H9 (cell line): ENCODE results near the gene FAM209A. TPM values are rescaled to one million over a fixed set of nuclear protein-coding genes. Genes with fewer than 3 reads are reported as not detected.

Source experiments
- DNase-seq: peaks from one replicate; pipeline ENCODE4 v3.0.0-alpha.2; 2017
- H2AFZ ChIP-seq: one replicate; pipeline ENCODE4 v1.6.1; 2013; ENCODE audit warnings: mild to moderate bottlenecking, low read length, control low read depth, moderate library complexity
- H2AK5ac ChIP-seq: 2 replicates; pipeline ENCODE4 v1.6.1; 2013; ENCODE audit warnings: low read length, control low read depth, mixed read lengths; ENCODE audit not compliant: insufficient read length
- H2BK120ac ChIP-seq: one replicate; pipeline ENCODE4 v1.6.1; 2013; ENCODE audit warnings: low read depth, mild to moderate bottlenecking, low read length, control low read depth, inconsistent platforms; ENCODE audit not compliant: poor library complexity, severe bottlenecking
- H2BK12ac ChIP-seq: 2 replicates; pipeline ENCODE4 v1.6.1; 2013; ENCODE audit warnings: low read length, control low read depth, mixed read lengths, low read depth; ENCODE audit not compliant: insufficient read length
- H2BK15ac ChIP-seq: 2 replicates; pipeline ENCODE4 v1.6.1; 2013; ENCODE audit warnings: low read depth, low read length, control low read depth
- H2BK20ac ChIP-seq: one replicate; pipeline ENCODE4 v1.6.1; 2013; ENCODE audit warnings: low read depth, mild to moderate bottlenecking, low read length, control low read depth, inconsistent platforms; ENCODE audit not compliant: poor library complexity, severe bottlenecking
- H2BK5ac ChIP-seq: 2 replicates; pipeline ENCODE4 v1.6.1; 2013; ENCODE audit warnings: low read length, control low read depth, mixed read lengths; ENCODE audit not compliant: insufficient read length
- H3K14ac ChIP-seq: 2 replicates; pipeline ENCODE4 v1.6.1; 2013; ENCODE audit warnings: low read length, control low read depth; ENCODE audit not compliant: insufficient read depth
- H3K18ac ChIP-seq: 2 replicates; pipeline ENCODE4 v1.6.1; 2013; ENCODE audit warnings: low read depth, mild to moderate bottlenecking, mixed read lengths, low read length, control low read depth; ENCODE audit not compliant: insufficient read length
- H3K23ac ChIP-seq: 2 replicates; pipeline ENCODE4 v1.6.1; 2013; ENCODE audit warnings: low read length, control low read depth, mixed read lengths, low read depth; ENCODE audit not compliant: insufficient read length
- H3K23me2 ChIP-seq: 2 replicates; pipeline ENCODE4 v1.6.1; 2013; ENCODE audit warnings: low read depth, mild to moderate bottlenecking, mixed read lengths, low read length, control low read depth; ENCODE audit not compliant: insufficient read length, poor library complexity, severe bottlenecking
- H3K27ac ChIP-seq: 2 replicates; pipeline ENCODE4 v1.5.1; 2013; ENCODE audit warnings: low read length, control low read depth, mixed read lengths, low read depth; ENCODE audit not compliant: insufficient read length
- H3K27me3 ChIP-seq: 2 replicates; pipeline ENCODE4 v1.6.1; 2013; ENCODE audit warnings: low read length, control low read depth, inconsistent platforms; ENCODE audit not compliant: insufficient read depth
- H3K4ac ChIP-seq: 2 replicates; pipeline ENCODE4 v1.6.1; 2013; ENCODE audit warnings: low read depth, mild to moderate bottlenecking, control low read depth, inconsistent platforms, low read length, moderate library complexity
- H3K4me1 ChIP-seq: 2 replicates; pipeline ENCODE4 v1.6.1; 2013; ENCODE audit warnings: low read length, control low read depth, inconsistent platforms; ENCODE audit not compliant: insufficient read depth
- H3K4me2 ChIP-seq: 2 replicates; pipeline ENCODE4 v1.6.1; 2013; ENCODE audit warnings: low read length, control low read depth, mixed read lengths; ENCODE audit not compliant: insufficient read length, insufficient read depth
- H3K56ac ChIP-seq: 2 replicates; pipeline ENCODE4 v1.6.1; 2013; ENCODE audit warnings: low read depth, mild to moderate bottlenecking, mixed read lengths, low read length, control low read depth; ENCODE audit not compliant: insufficient read length
- H3K79me1 ChIP-seq: 2 replicates; pipeline ENCODE4 v1.6.1; 2013; ENCODE audit warnings: low read depth, mild to moderate bottlenecking, moderate library complexity, low read length, control low read depth, inconsistent platforms; ENCODE audit not compliant: insufficient read depth, poor library complexity, severe bottlenecking
- H3K79me2 ChIP-seq: 2 replicates; pipeline ENCODE4 v1.6.1; 2013; ENCODE audit warnings: low read length, control low read depth, inconsistent platforms; ENCODE audit not compliant: insufficient read depth
- H3K9ac ChIP-seq: 2 replicates; pipeline ENCODE4 v1.6.1; 2013; ENCODE audit warnings: low read length, control low read depth, mixed read lengths; ENCODE audit not compliant: insufficient read length; ENCODE audit errors: extremely low read depth
- H3K9me3 ChIP-seq: one replicate; pipeline ENCODE4 v1.6.1; 2013; ENCODE audit warnings: low read depth, low read length, inconsistent platforms; ENCODE audit not compliant: control insufficient read depth
- H3T11ph ChIP-seq: one replicate; pipeline ENCODE4 v1.6.1; 2013; ENCODE audit warnings: mild to moderate bottlenecking, low read length, control low read depth, inconsistent platforms
- H4K20me1 ChIP-seq: one replicate; pipeline ENCODE4 v1.6.1; 2013; ENCODE audit not compliant: control insufficient read depth, insufficient read length, insufficient read depth
- H4K5ac ChIP-seq: 2 replicates; pipeline ENCODE4 v1.6.1; 2013; ENCODE audit warnings: low read depth, mild to moderate bottlenecking, mixed read lengths, low read length, control low read depth; ENCODE audit not compliant: insufficient read length
- H4K8ac ChIP-seq: replicated peaks from 2 replicates; pipeline ENCODE4 v1.6.1; 2013; ENCODE audit warnings: low read length, control low read depth, mixed read lengths, low read depth; ENCODE audit not compliant: insufficient read length
- H4K91ac ChIP-seq: 2 replicates; pipeline ENCODE4 v1.6.1; 2013; ENCODE audit warnings: low read depth, mild to moderate bottlenecking, moderate library complexity, mixed read lengths, low read length, control low read depth; ENCODE audit not compliant: insufficient read length
- H3K27ac Mint-ChIP-seq, 3 experiments: 2 replicates in 2 of 3; 3 replicates in 1 of 3; pipeline ENCODE4 v1.8.0; 2020 to 2021; ENCODE audit warnings: mixed read lengths in 3 of 3, mild to moderate bottlenecking in 1 of 3, moderate library complexity in 1 of 3
- H3K27me3 Mint-ChIP-seq: 2 replicates; pipeline ENCODE4 v1.8.0; 2021; ENCODE audit warnings: low read depth, mild to moderate bottlenecking, moderate library complexity, mixed read lengths
- H3K36me3 Mint-ChIP-seq, 3 experiments: 2 replicates in 2 of 3; 3 replicates in 1 of 3; pipeline ENCODE4 v1.8.0; 2020 to 2021; ENCODE audit warnings: low read depth in 3 of 3, mixed read lengths in 3 of 3; ENCODE audit not compliant: insufficient read depth in 1 of 3
- H3K4me1 Mint-ChIP-seq, 2 experiments: 2 replicates each; pipeline ENCODE4 v1.8.0; 2020; ENCODE audit warnings: mixed read lengths in 2 of 2
- H3K4me3 Mint-ChIP-seq, 2 experiments: 2 replicates in 1 of 2; 3 replicates in 1 of 2; pipeline ENCODE4 v1.8.0; 2020 to 2021; ENCODE audit warnings: mild to moderate bottlenecking in 2 of 2, mixed read lengths in 2 of 2, moderate library complexity in 1 of 2
- H3K9me3 Mint-ChIP-seq, 2 experiments: 2 replicates in 1 of 2; 3 replicates in 1 of 2; pipeline ENCODE4 v1.8.0; 2020; ENCODE audit warnings: mild to moderate bottlenecking in 2 of 2, mixed read lengths in 2 of 2, moderate library complexity in 1 of 2
- WGBS: extraction: QIAGEN DNeasy Blood & Tissue Kit; methylation state at CpG from one replicate; pipeline ENCODE4 v1.1.7; 2013; ENCODE audit warnings: missing lambda C conversion rate, low lambda C conversion rate, mixed read lengths; ENCODE audit not compliant: insufficient read length; ENCODE audit errors: extremely low coverage; 5-methylcytosine and 5-hydroxymethylcytosine counted together
- total RNA-seq: library from RNA; stranded (reverse); gene quantifications from 2 replicates; pipeline ENCODE4 v1.2.1, GENCODE V29; 2021
- TF ChIP-seq, protein P1 (sequence below): fragments of 200-600 bp; sonication (generic); conservative IDR thresholded peaks from 3 replicates; pipeline ENCODE4 v1.8.0; 2021; ENCODE audit warnings: antibody characterized with exemption, mild to moderate bottlenecking

The FAM209A gene
- total RNA-seq, 1 experiment from 2014 or later = not detected

- H2BK12ac ChIP-seq = no peak overlapping the region
- no peak overlapping the region for H4K5ac ChIP-seq
- no peak overlapping the region for H3K4ac ChIP-seq
- H2AK5ac ChIP-seq = no peak overlapping the region
- H3K79me2 ChIP-seq = no peaks in the 10 kb centered on the region
- H3K36me3 Mint-ChIP-seq = peaks cover 0 to 14% (median 13%) of the 10 kb centered on the region in 3 experiments; a peak in 5 of 7 replicates
- peaks cover 6% of the 10 kb centered on the region for H3K79me1 ChIP-seq
- H3K56ac ChIP-seq = no peak overlapping the region
- H2AFZ ChIP-seq = no peak overlapping the region
- H3K23me2 ChIP-seq = no peaks in the 10 kb centered on the region
- no peaks in the 10 kb centered on the region for H3K9me3 Mint-ChIP-seq
- no peaks in the 10 kb centered on the region for H3K27me3 Mint-ChIP-seq
- no peak overlapping the region for H3K27ac ChIP-seq
- no peak overlapping the region for H2BK20ac ChIP-seq
- H3K9ac ChIP-seq = no peak overlapping the region
- no CpG with 5 or more reads among the region's 1 CpG for WGBS
- H2BK5ac ChIP-seq = no peak overlapping the region
- H3K18ac ChIP-seq = no peak overlapping the region
- H3K4me1 Mint-ChIP-seq = peaks cover 0 to 3% of the 10 kb centered on the region in 2 experiments; a peak in 1 of 4 replicates
- no peak overlapping the region for H4K8ac ChIP-seq
- H3K9me3 ChIP-seq = no peaks in the 10 kb centered on the region
- no peak overlapping the region for H3T11ph ChIP-seq
- TF ChIP-seq, protein P1, sequence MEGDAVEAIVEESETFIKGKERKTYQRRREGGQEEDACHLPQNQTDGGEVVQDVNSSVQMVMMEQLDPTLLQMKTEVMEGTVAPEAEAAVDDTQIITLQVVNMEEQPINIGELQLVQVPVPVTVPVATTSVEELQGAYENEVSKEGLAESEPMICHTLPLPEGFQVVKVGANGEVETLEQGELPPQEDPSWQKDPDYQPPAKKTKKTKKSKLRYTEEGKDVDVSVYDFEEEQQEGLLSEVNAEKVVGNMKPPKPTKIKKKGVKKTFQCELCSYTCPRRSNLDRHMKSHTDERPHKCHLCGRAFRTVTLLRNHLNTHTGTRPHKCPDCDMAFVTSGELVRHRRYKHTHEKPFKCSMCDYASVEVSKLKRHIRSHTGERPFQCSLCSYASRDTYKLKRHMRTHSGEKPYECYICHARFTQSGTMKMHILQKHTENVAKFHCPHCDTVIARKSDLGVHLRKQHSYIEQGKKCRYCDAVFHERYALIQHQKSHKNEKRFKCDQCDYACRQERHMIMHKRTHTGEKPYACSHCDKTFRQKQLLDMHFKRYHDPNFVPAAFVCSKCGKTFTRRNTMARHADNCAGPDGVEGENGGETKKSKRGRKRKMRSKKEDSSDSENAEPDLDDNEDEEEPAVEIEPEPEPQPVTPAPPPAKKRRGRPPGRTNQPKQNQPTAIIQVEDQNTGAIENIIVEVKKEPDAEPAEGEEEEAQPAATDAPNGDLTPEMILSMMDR = no peak
- no peak overlapping the region for H4K91ac ChIP-seq
- no peak overlapping the region for H3K27ac Mint-ChIP-seq
- no peak overlapping the region for H2BK15ac ChIP-seq
- no peak overlapping the region for H3K23ac ChIP-seq
- DNase-seq = no peak
- H4K20me1 ChIP-seq = no peaks in the 10 kb centered on the region
- H3K4me3 Mint-ChIP-seq = no peak overlapping the region
- H3K4me1 ChIP-seq = no peaks in the 10 kb centered on the region
- no peak overlapping the region for H3K4me2 ChIP-seq
- H3K27me3 ChIP-seq = no peaks in the 10 kb centered on the region
- no peak overlapping the region for H3K14ac ChIP-seq
- H2BK120ac ChIP-seq = no peak overlapping the region
These were observed 23.4 kb upstream of the FAM209A start for GRCh38 chr20:56501116-56501515.
